RWPE1 (cell line): Measurements from ENCODE around the gene HYKK.

Experiments used
- CTCF ChIA-PET: fragments of 350-600 bp; sonication (Branson Sonifier 250); formaldehyde crosslinking; extraction: SDS; loops from one replicate; lab custom pipeline; 2021; lab: Yijun Ruan, JAX
- POLR2A ChIA-PET: fragments of 400-600 bp; formaldehyde crosslinking; extraction: SDS; loops from one replicate; lab custom pipeline; 2020; ENCODE audit warnings: antibody characterized with exemption; ENCODE audit not compliant: low non-redundant PET; lab: Yijun Ruan, JAX
- DNase-seq: peaks from one replicate; pipeline ENCODE4 v3.0.0; 2012; ENCODE audit warnings: low spot score
- H3K27ac ChIP-seq: fragments of 450-650 bp; 2 replicates; pipeline ENCODE4 v1.5.1; 2017
- CTCF ChIP-seq: fragments of 450-650 bp; conservative IDR thresholded peaks from 2 replicates; pipeline ENCODE4 v1.5.1; 2017; ENCODE audit warnings: low read depth, mild to moderate bottlenecking

Gene HYKK

GRCh38 chr15:78479650-78480049 is 27.7 kb upstream of the HYKK start:
- no peak for DNase-seq
- TF ChIP-seq CTCF: no peak
- ChIA-PET CTCF (interaction anchor here (0.7 kb wide), 1 partner anchor 27 kb away, joined by 3 read pairs; no protein-coding TSS in a partner anchor), POLR2A (no interaction called here)
- H3K27ac ChIP-seq: no peak overlapping the region

GRCh38 chr15:78481917-78482316 is 25.5 kb upstream of the HYKK start:
- ChIA-PET CTCF (interaction anchor here (0.6 to 1.1 kb wide), 4 partner anchors 12 to 1212 kb away, joined by 3 to 4 read pairs (median 4); no protein-coding TSS in a partner anchor), POLR2A (no interaction called here)
- no peak for TF ChIP-seq CTCF
- H3K27ac ChIP-seq: peak overlapping the region; percentile 19; the same call in 1 of the 2 replicates
- DNase-seq: no peak

GRCh38 chr15:78492872-78493271 is 14.5 kb upstream of the HYKK start:
- no peak for DNase-seq
- ChIA-PET CTCF (no interaction called here), POLR2A (no interaction called here)
- H3K27ac ChIP-seq: no peak overlapping the region
- no peak for TF ChIP-seq CTCF

GRCh38 chr15:78501857-78502256 is 5.5 kb upstream of the HYKK start:
- no peak for TF ChIP-seq CTCF
- POLR2A ChIA-PET: no interaction called here
- no peak overlapping the region for H3K27ac ChIP-seq
- CTCF ChIA-PET: interaction anchor here (0.6 kb wide), 1 partner anchor 50 kb away, joined by 3 read pairs; no protein-coding TSS in a partner anchor
- no peak for DNase-seq

- ChIA-PET POLR2A (no interaction called here), CTCF (no interaction called here)
- no peak for DNase-seq
- no peak overlapping the region for H3K27ac ChIP-seq
- no peak for TF ChIP-seq CTCF
These were observed 4.7 kb upstream of the HYKK start for GRCh38 chr15:78502641-78503040.

GRCh38 chr15:78507831-78508160 is 419 bp downstream of the HYKK start:
- TF ChIP-seq CTCF: no peak
- ChIA-PET CTCF (interaction anchor here (0.6 to 0.7 kb wide), 3 partner anchors 55 to 287 kb away, joined by 3 to 4 read pairs (median 3); no protein-coding TSS in a partner anchor), POLR2A (no interaction called here)
- H3K27ac ChIP-seq: peak overlapping the region; percentile 66
- no peak for DNase-seq
